WTC11 (cell line): ENCODE measurements around the gene AARSD1. TPM values are rescaled to one million over a fixed set of nuclear protein-coding genes. Genes with fewer than 3 reads are reported as not detected.

ENCODE experiments used
- ATAC-seq: fragments of 200-7000 bp; cut with Tn5 transposase; 2 replicates; pipeline ENCODE4 v1.10.0; 2021; ENCODE audit warnings: mild to moderate bottlenecking, moderate library complexity
- CTCF ChIA-PET: fragments of 300-600 bp; sonication (Branson Sonifier 250); formaldehyde crosslinking; loops from one replicate; lab custom pipeline; 2021; ENCODE audit warnings: antibody characterized with exemption; lab: Charles Lee
- POLR2A ChIA-PET: fragments of 350-600 bp; sonication (Branson Sonifier 250); formaldehyde crosslinking; loops from one replicate; lab custom pipeline; 2021; ENCODE audit warnings: antibody characterized with exemption; lab: Charles Lee
- DNase-seq: peaks from one replicate; pipeline ENCODE4 v3.0.0; 2021; ENCODE audit warnings: low spot score
- H3K27ac Mint-ChIP-seq: 2 replicates; pipeline ENCODE4 v1.8.0; 2021; ENCODE audit warnings: mixed read lengths
- H3K27me3 Mint-ChIP-seq: 2 replicates; pipeline ENCODE4 v1.8.0; 2021; ENCODE audit warnings: low read depth, mild to moderate bottlenecking, moderate library complexity, mixed read lengths
- H3K36me3 Mint-ChIP-seq: 2 replicates; pipeline ENCODE4 v1.8.0; 2021; ENCODE audit warnings: mixed read lengths
- H3K4me1 Mint-ChIP-seq: 2 replicates; pipeline ENCODE4 v1.8.0; 2022; ENCODE audit warnings: mixed read lengths
- H3K4me3 Mint-ChIP-seq: 2 replicates; pipeline ENCODE4 v1.8.0; 2021; ENCODE audit warnings: mild to moderate bottlenecking, moderate library complexity, mixed read lengths
- H3K9me3 Mint-ChIP-seq: 2 replicates; pipeline ENCODE4 v1.8.0; 2021; ENCODE audit warnings: mixed read lengths
- ARID4B ChIP-seq: sonication (generic); formaldehyde crosslinking; IDR thresholded peaks from 2 replicates; pipeline ENCODE4 v1.8.0; 2023; ENCODE audit warnings: missing genetic modification reagents, mild to moderate bottlenecking, borderline replicate concordance
- ATF1 ChIP-seq: sonication (generic); formaldehyde crosslinking; IDR thresholded peaks from 2 replicates; pipeline ENCODE4 v1.8.1; 2023; ENCODE audit warnings: mild to moderate bottlenecking, moderate library complexity, missing genetic modification reagents
- ATF6 ChIP-seq: sonication (generic); formaldehyde crosslinking; IDR thresholded peaks from 2 replicates; pipeline ENCODE4 v1.8.1; 2023; ENCODE audit warnings: mild to moderate bottlenecking, missing genetic modification reagents
- CBFB ChIP-seq: sonication (generic); formaldehyde crosslinking; IDR thresholded peaks from 2 replicates; pipeline ENCODE4 v1.8.1; 2022; ENCODE audit warnings: mild to moderate bottlenecking, low read depth, missing genetic modification reagents
- E2F1 ChIP-seq: sonication (generic); formaldehyde crosslinking; IDR thresholded peaks from 2 replicates; pipeline ENCODE4 v1.8.0; 2022; ENCODE audit warnings: mild to moderate bottlenecking, missing genetic modification reagents
- E2F5 ChIP-seq: sonication (generic); formaldehyde crosslinking; IDR thresholded peaks from 2 replicates; pipeline ENCODE4 v1.8.1; 2022; ENCODE audit warnings: mild to moderate bottlenecking, moderate library complexity, missing genetic modification reagents
- ELF4 ChIP-seq: sonication (generic); formaldehyde crosslinking; IDR thresholded peaks from 2 replicates; pipeline ENCODE4 v1.8.1; 2022; ENCODE audit warnings: low read depth, mild to moderate bottlenecking, moderate library complexity, missing genetic modification reagents
- EMX1 ChIP-seq: fragments of 250-450 bp; sonication (Bioruptor Pico); IDR thresholded peaks from 2 replicates; pipeline ENCODE4 v1.8.0; 2021; ENCODE audit warnings: mild to moderate bottlenecking
- ESRRA ChIP-seq: sonication (generic); formaldehyde crosslinking; IDR thresholded peaks from 2 replicates; pipeline ENCODE4 v1.8.1; 2022; ENCODE audit warnings: mild to moderate bottlenecking, missing genetic modification reagents, borderline replicate concordance
- ETV6 ChIP-seq: sonication (generic); formaldehyde crosslinking; IDR thresholded peaks from 2 replicates; pipeline ENCODE4 v1.8.1; 2022; ENCODE audit warnings: mild to moderate bottlenecking, missing genetic modification reagents
- FOXP1 ChIP-seq: sonication (generic); formaldehyde crosslinking; IDR thresholded peaks from 2 replicates; pipeline ENCODE4 v1.8.0; 2022; ENCODE audit warnings: missing genetic modification reagents, mild to moderate bottlenecking, moderate library complexity, borderline replicate concordance
- HMGXB4 ChIP-seq: sonication (generic); formaldehyde crosslinking; IDR thresholded peaks from 2 replicates; pipeline ENCODE4 v1.8.1; 2023; ENCODE audit warnings: mild to moderate bottlenecking, moderate library complexity, missing genetic modification reagents
- IRF2 ChIP-seq: sonication (generic); formaldehyde crosslinking; IDR thresholded peaks from 2 replicates; pipeline ENCODE4 v1.8.0; 2022; ENCODE audit warnings: low read depth, missing genetic modification reagents, borderline replicate concordance
- JAZF1 ChIP-seq: fragments of 250-450 bp; sonication (Bioruptor Pico); IDR thresholded peaks from 2 replicates; pipeline ENCODE4 v1.9.0; 2021; ENCODE audit warnings: moderate library complexity, mild to moderate bottlenecking, inconsistent platforms
- MAX ChIP-seq: sonication (generic); formaldehyde crosslinking; IDR thresholded peaks from 2 replicates; pipeline ENCODE4 v1.8.0; 2022; ENCODE audit warnings: mild to moderate bottlenecking, missing genetic modification reagents
- NR1H2 ChIP-seq: sonication (generic); formaldehyde crosslinking; IDR thresholded peaks from 2 replicates; pipeline ENCODE4 v1.9.0; 2021; ENCODE audit warnings: mild to moderate bottlenecking, moderate library complexity, missing genetic modification reagents
- NR2C2 ChIP-seq: sonication (generic); formaldehyde crosslinking; IDR thresholded peaks from 2 replicates; pipeline ENCODE4 v1.8.0; 2022; ENCODE audit warnings: mild to moderate bottlenecking, missing genetic modification reagents
- OVOL2 ChIP-seq: fragments of 250-450 bp; sonication (Bioruptor Pico); IDR thresholded peaks from 2 replicates; pipeline ENCODE4 v1.9.0; 2021; ENCODE audit warnings: mild to moderate bottlenecking, borderline replicate concordance
- PRRX2 ChIP-seq: fragments of 250-450 bp; sonication (Bioruptor Pico); IDR thresholded peaks from 2 replicates; pipeline ENCODE4 v1.8.0; 2021; ENCODE audit warnings: mild to moderate bottlenecking
- SMAD3 ChIP-seq: sonication (generic); formaldehyde crosslinking; IDR thresholded peaks from 2 replicates; pipeline ENCODE4 v1.8.0; 2022; ENCODE audit warnings: missing genetic modification reagents, mild to moderate bottlenecking, borderline replicate concordance
- SOX15 ChIP-seq: fragments of 250-450 bp; sonication (Bioruptor Pico); IDR thresholded peaks from 2 replicates; pipeline ENCODE4 v1.9.0; 2021; ENCODE audit warnings: mild to moderate bottlenecking
- ZNF138 ChIP-seq: sonication (generic); formaldehyde crosslinking; conservative IDR thresholded peaks from 2 replicates; pipeline ENCODE4 v1.8.1; 2022; ENCODE audit warnings: mild to moderate bottlenecking, moderate library complexity, missing genetic modification reagents
- total RNA-seq: library from RNA; stranded (reverse); gene quantifications from 3 replicates; pipeline ENCODE4 v1.2.3, GENCODE V29; 2021

AARSD1 gene
- total RNA-seq, 1 experiment from 2014 or later, result 61.5 TPM

- Mint-ChIP-seq H3K9me3 (no peaks in the 10 kb centered on the region), H3K4me3 (no peak overlapping the region), H3K27me3 (no peaks in the 10 kb centered on the region), H3K4me1 (no peaks in the 10 kb centered on the region), H3K36me3 (peaks cover 51% of the 10 kb centered on the region), H3K27ac (no peak overlapping the region)
- ATAC-seq (no peak), DNase-seq (no peak)
- ChIA-PET POLR2A (interaction anchor here (0.6 kb wide), 1 partner anchor 20 kb away, joined by 3 read pairs; no protein-coding TSS in a partner anchor), CTCF (no interaction called here)
- no peak for TF ChIP-seq HMGXB4 (CRISPR knock-in tag)
- no peak for TF ChIP-seq IRF2 (CRISPR knock-in tag)
- TF ChIP-seq PRRX2 (CRISPR knock-in tag), result no peak
- no peak for TF ChIP-seq FOXP1 (CRISPR knock-in tag)
- TF ChIP-seq ATF1 (CRISPR knock-in tag), result no peak
- TF ChIP-seq NR1H2, result no peak
- TF ChIP-seq NR2C2, result no peak
- TF ChIP-seq E2F5 (CRISPR knock-in tag), result no peak
- TF ChIP-seq ZNF138 (CRISPR knock-in tag), result no peak
- no peak for TF ChIP-seq CBFB (CRISPR knock-in tag)
- no peak for TF ChIP-seq ATF6 (CRISPR knock-in tag)
- TF ChIP-seq E2F1 (CRISPR knock-in tag), result no peak
- no peak for TF ChIP-seq MAX
- no peak for TF ChIP-seq ESRRA (CRISPR knock-in tag)
- no peak for TF ChIP-seq ETV6 (CRISPR knock-in tag)
- no peak for TF ChIP-seq SOX15 (CRISPR knock-in tag)
- TF ChIP-seq OVOL2 (CRISPR knock-in tag), result no peak
- TF ChIP-seq EMX1 (CRISPR knock-in tag), result no peak
- TF ChIP-seq ELF4 (CRISPR knock-in tag), result no peak
Measured at GRCh38 chr17:42950044-42950783, 14.0 kb downstream of the AARSD1 start.

- Mint-ChIP-seq H3K27ac (no peak overlapping the region), H3K4me1 (no peaks in the 10 kb centered on the region)
- POLR2A ChIA-PET, result no interaction called here
- TF ChIP-seq SMAD3 (CRISPR knock-in tag) (no peak), ATF6 (CRISPR knock-in tag) (no peak), JAZF1 (CRISPR knock-in tag) (no peak), ARID4B (CRISPR knock-in tag) (no peak)
Measured at GRCh38 chr17:42946812-42947211, 17.4 kb downstream of the AARSD1 start.

More at GRCh38 chr17:42946812-42947211, 17.4 kb downstream of the AARSD1 start:
- H3K27me3 Mint-ChIP-seq, result no peaks in the 10 kb centered on the region
- H3K9me3 Mint-ChIP-seq, result no peaks in the 10 kb centered on the region
- ATAC-seq, result no peak
- DNase-seq, result no peak
- no peak overlapping the region for H3K4me3 Mint-ChIP-seq
- peaks cover 26% of the 10 kb centered on the region for H3K36me3 Mint-ChIP-seq
- CTCF ChIA-PET, result interaction anchor here (1.0 to 1.5 kb wide), 2 partner anchors 51 to 104 kb away, joined by 3 to 5 read pairs; partner anchors contain the start of gene RPL27
